GM13977 (cell line): Measurements from ENCODE around the gene COASY.

ENCODE experiments used
- DNase-seq: peaks from one replicate; pipeline ENCODE4 v3.0.0; 2012; ENCODE audit warnings: low spot score
- CTCF ChIP-seq: IDR thresholded peaks from 2 replicates; pipeline ENCODE4 v1.5.1; 2012; ENCODE audit warnings: mild to moderate bottlenecking, control low read depth; ENCODE audit not compliant: insufficient read depth; ENCODE audit errors: extremely low read depth, missing control alignments
- in situ Hi-C: fragments of 300-500 bp; cut with MboI; formaldehyde crosslinking; loops from one replicate; pipeline ENCODE4 v1.12.0; 2022; ENCODE audit warnings: low sequenced_read_pairs, low pct_unique_long_range_greater_than_20kb, mixed read lengths, inconsistent platforms; ENCODE audit not compliant: unreplicated experiment

The COASY gene

GRCh38 chr17:42561897-42562387 is at the start of gene COASY:
Gene COASY (plus strand): TSS chr17:42562148. CDS start chr17:42562623, 475 bp downstream.
- no peak for TF ChIP-seq CTCF
- DNase-seq, result peak; percentile 94
- in situ Hi-C loops, result loop anchor here (25.0 kb wide), 1 partner anchor 375 kb away; no protein-coding TSS in a partner anchor

GRCh38 chr17:42512246-42512645 is 49.7 kb upstream of the COASY start:
- in situ Hi-C loops, result loop anchor here (25.0 kb wide), 1 partner anchor 200 kb away; no protein-coding TSS in a partner anchor
- DNase-seq, result no peak
- TF ChIP-seq CTCF, result no peak

- no peak for TF ChIP-seq CTCF
- in situ Hi-C loops, result loop anchor here (25.0 kb wide), 1 partner anchor 200 kb away; no protein-coding TSS in a partner anchor
- peak; percentile 80 for DNase-seq
These were observed 49.2 kb upstream of the COASY start for GRCh38 chr17:42512733-42513251.

GRCh38 chr17:42513686-42514085 is 48.3 kb upstream of the COASY start:
- in situ Hi-C loops, result loop anchor here (25.0 kb wide), 1 partner anchor 201 kb away; no protein-coding TSS in a partner anchor
- no peak for TF ChIP-seq CTCF
- DNase-seq, result no peak

GRCh38 chr17:42514279-42514678 is 47.7 kb upstream of the COASY start:
- no peak for TF ChIP-seq CTCF
- DNase-seq, result no peak
- in situ Hi-C loops, result loop anchor here (25.0 kb wide), 1 partner anchor 202 kb away; no protein-coding TSS in a partner anchor

GRCh38 chr17:42514867-42515266 is 47.1 kb upstream of the COASY start:
- in situ Hi-C loops, result loop anchor here (25.0 kb wide), 1 partner anchor 203 kb away; no protein-coding TSS in a partner anchor

More at GRCh38 chr17:42514867-42515266, 47.1 kb upstream of the COASY start:
- DNase-seq, result no peak
- no peak for TF ChIP-seq CTCF
